ENCODE results near the gene PAEP. TPM values are rescaled to one million over a fixed set of nuclear protein-coding genes. Genes with fewer than 3 reads are reported as not detected.
A peak's percentile ranks its signal among the peaks of the same experiment; 100 is the strongest.
"Not testable (repeated sequence)": the region's sequence is repeated elsewhere in the genome, so short reads cannot be mapped to it uniquely, and the experiment has no call there.

PAEP gene
- total RNA-seq, 1 donor from 2014 or later: 0.39 TPM

DNA sequence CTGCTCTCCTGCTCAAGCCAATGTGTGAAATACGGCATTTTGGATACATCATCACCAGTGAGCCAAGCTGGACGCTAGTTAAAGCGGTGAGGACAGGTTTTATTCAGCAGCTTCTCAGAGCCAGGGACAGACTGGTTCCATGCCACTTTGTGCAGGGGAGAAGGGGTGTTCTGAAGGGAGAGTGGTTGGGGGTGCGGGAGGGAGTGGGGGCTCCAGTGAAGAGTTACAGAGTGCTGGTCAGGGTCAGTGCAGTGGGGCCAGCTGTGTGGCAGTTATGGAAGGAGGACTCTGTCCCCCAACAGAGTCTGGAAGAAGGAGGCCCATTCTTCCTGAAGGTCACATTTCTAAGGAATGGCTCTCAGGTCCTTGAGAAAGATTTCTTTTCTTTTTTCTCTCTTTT is 26.7 kb upstream of the PAEP start:
- not testable (repeated sequence) for H3K27ac Mint-ChIP-seq (ENCODE audit: unreplicated experiment); H3K79me2 ChIP-seq (ENCODE audit: insufficient read depth, low read length); H3K4me3 Mint-ChIP-seq (ENCODE audit: unreplicated experiment); H3K36me3 Mint-ChIP-seq (ENCODE audit: low read depth, unreplicated experiment); H3K27ac ChIP-seq (ENCODE audit: low read depth, low read length); H3K36me3 ChIP-seq (ENCODE audit: insufficient read depth, low read length); H3K4me1 ChIP-seq (ENCODE audit: insufficient read depth, low read length); H3K4me2 ChIP-seq (ENCODE audit: low read length); H3K9ac ChIP-seq (ENCODE audit: low read length); H3K27me3 ChIP-seq (ENCODE audit: insufficient read depth, low read length); H3K4me3 ChIP-seq (ENCODE audit: insufficient read depth, low read depth, low read length); FAIRE-seq; H3K9me3 Mint-ChIP-seq (ENCODE audit: unreplicated experiment); DNase-seq (ENCODE audit: low read depth); H3K9me3 ChIP-seq (ENCODE audit: insufficient read depth, low read depth, low read length); H2AFZ ChIP-seq (ENCODE audit: low read depth, low read length); H4K20me1 ChIP-seq (ENCODE audit: insufficient read depth, low read length)
- H3K27me3 Mint-ChIP-seq (ENCODE audit: low read depth, unreplicated experiment): peaks cover 14% of the 10 kb centered on the region
- H3K4me1 Mint-ChIP-seq (ENCODE audit: low read depth, unreplicated experiment): peaks cover 20% of the 10 kb centered on the region

- H3K27ac Mint-ChIP-seq (ENCODE audit: unreplicated experiment); FAIRE-seq; H3K27me3 ChIP-seq (ENCODE audit: insufficient read depth, low read length); H3K4me1 ChIP-seq (ENCODE audit: insufficient read depth, low read length); H3K4me2 ChIP-seq (ENCODE audit: low read length); H3K79me2 ChIP-seq (ENCODE audit: insufficient read depth, low read length); DNase-seq (ENCODE audit: low read depth); H3K9me3 ChIP-seq (ENCODE audit: insufficient read depth, low read depth, low read length); H3K4me3 Mint-ChIP-seq (ENCODE audit: unreplicated experiment); H3K9ac ChIP-seq (ENCODE audit: low read length); H3K36me3 Mint-ChIP-seq (ENCODE audit: low read depth, unreplicated experiment); H3K27ac ChIP-seq (ENCODE audit: low read depth, low read length); H3K9me3 Mint-ChIP-seq (ENCODE audit: unreplicated experiment); H2AFZ ChIP-seq (ENCODE audit: low read depth, low read length); H3K4me3 ChIP-seq (ENCODE audit: insufficient read depth, low read depth, low read length); H3K36me3 ChIP-seq (ENCODE audit: insufficient read depth, low read length); H4K20me1 ChIP-seq (ENCODE audit: insufficient read depth, low read length): not testable (repeated sequence)
- H3K4me1 Mint-ChIP-seq (ENCODE audit: low read depth, unreplicated experiment): peaks cover 20% of the 10 kb centered on the region
- H3K27me3 Mint-ChIP-seq (ENCODE audit: low read depth, unreplicated experiment): peaks cover 19% of the 10 kb centered on the region
These were observed 25.9 kb upstream of the PAEP start for GRCh38 chr9:135535631-135536030.

- Histone ChIP-seq H3K4me1 (ENCODE audit: insufficient read depth, low read length) (no peaks in the 10 kb centered on the region), H3K4me2 (ENCODE audit: low read length) (no peak overlapping the region), H3K9me3 (ENCODE audit: insufficient read depth, low read depth, low read length) (no peaks in the 10 kb centered on the region), H3K27me3 (ENCODE audit: insufficient read depth, low read length) (no peaks in the 10 kb centered on the region), H3K4me3 (ENCODE audit: insufficient read depth, low read depth, low read length) (no peak overlapping the region), H2AFZ (ENCODE audit: low read depth, low read length) (no peak overlapping the region), H4K20me1 (ENCODE audit: insufficient read depth, low read length) (no peaks in the 10 kb centered on the region), H3K9ac (ENCODE audit: low read length) (no peak overlapping the region), H3K27ac (ENCODE audit: low read depth, low read length) (no peak overlapping the region), H3K36me3 (ENCODE audit: insufficient read depth, low read length) (no peaks in the 10 kb centered on the region), H3K79me2 (ENCODE audit: insufficient read depth, low read length) (no peaks in the 10 kb centered on the region)
- no peak for TF ChIP-seq EZH2 (IDR thresholded peaks at IDR 0.05; ENCODE audit: insufficient read depth, low read length)
- TF ChIP-seq, protein P1, sequence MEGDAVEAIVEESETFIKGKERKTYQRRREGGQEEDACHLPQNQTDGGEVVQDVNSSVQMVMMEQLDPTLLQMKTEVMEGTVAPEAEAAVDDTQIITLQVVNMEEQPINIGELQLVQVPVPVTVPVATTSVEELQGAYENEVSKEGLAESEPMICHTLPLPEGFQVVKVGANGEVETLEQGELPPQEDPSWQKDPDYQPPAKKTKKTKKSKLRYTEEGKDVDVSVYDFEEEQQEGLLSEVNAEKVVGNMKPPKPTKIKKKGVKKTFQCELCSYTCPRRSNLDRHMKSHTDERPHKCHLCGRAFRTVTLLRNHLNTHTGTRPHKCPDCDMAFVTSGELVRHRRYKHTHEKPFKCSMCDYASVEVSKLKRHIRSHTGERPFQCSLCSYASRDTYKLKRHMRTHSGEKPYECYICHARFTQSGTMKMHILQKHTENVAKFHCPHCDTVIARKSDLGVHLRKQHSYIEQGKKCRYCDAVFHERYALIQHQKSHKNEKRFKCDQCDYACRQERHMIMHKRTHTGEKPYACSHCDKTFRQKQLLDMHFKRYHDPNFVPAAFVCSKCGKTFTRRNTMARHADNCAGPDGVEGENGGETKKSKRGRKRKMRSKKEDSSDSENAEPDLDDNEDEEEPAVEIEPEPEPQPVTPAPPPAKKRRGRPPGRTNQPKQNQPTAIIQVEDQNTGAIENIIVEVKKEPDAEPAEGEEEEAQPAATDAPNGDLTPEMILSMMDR (IDR thresholded peaks at IDR 0.05; ENCODE audit: insufficient read depth, low read depth, low read length): no peak
- Mint-ChIP-seq H3K27ac (ENCODE audit: unreplicated experiment) (peak overlapping the region; percentile 48), H3K9me3 (ENCODE audit: unreplicated experiment) (peaks cover 5% of the 10 kb centered on the region), H3K36me3 (ENCODE audit: low read depth, unreplicated experiment) (no peaks in the 10 kb centered on the region), H3K4me3 (ENCODE audit: unreplicated experiment) (no peak overlapping the region), H3K4me1 (ENCODE audit: low read depth, unreplicated experiment) (peaks cover 20% of the 10 kb centered on the region), H3K27me3 (ENCODE audit: low read depth, unreplicated experiment) (peaks cover 24% of the 10 kb centered on the region)
- FAIRE-seq: no peak
- peak; percentile 61 for DNase-seq (ENCODE audit: low read depth)
These were observed 25.3 kb upstream of the PAEP start for GRCh38 chr9:135536216-135536615.

DNA sequence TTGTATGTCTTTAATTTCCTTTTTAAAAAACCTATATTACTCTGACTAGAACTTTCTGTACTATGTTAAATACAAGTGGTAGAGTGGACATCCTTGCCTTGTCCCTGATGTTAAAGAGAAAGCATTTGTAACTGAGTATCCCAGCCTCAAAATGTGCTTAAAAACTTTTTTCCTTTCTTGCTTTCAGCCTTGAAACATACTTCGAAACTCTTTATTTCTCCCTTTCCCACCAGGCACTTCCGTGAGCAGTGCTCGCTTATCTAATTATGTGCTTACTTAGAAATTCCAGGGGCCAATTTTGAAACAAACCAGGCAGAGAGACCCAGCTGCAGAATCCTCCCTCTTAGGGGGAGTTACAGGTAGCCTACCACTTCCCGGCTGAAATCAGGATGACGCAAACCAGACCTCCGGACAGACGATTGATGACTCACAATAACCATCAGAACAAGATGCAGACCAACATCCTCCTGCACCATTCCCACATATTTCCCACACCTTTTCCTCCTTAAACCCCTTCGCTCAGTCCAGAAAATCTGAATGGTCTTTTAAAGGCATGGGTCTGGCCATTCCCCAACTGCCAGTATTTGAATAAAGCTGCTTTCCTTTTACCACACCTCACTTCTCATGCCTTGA is 18.2 kb upstream of the PAEP start:
- not testable (repeated sequence) for H3K27ac ChIP-seq (ENCODE audit: low read depth, low read length); H3K9me3 Mint-ChIP-seq (ENCODE audit: unreplicated experiment); H2AFZ ChIP-seq (ENCODE audit: low read depth, low read length); H3K4me1 ChIP-seq (ENCODE audit: insufficient read depth, low read length); H3K36me3 Mint-ChIP-seq (ENCODE audit: low read depth, unreplicated experiment); H3K36me3 ChIP-seq (ENCODE audit: insufficient read depth, low read length); H3K27me3 ChIP-seq (ENCODE audit: insufficient read depth, low read length); H3K79me2 ChIP-seq (ENCODE audit: insufficient read depth, low read length); H4K20me1 ChIP-seq (ENCODE audit: insufficient read depth, low read length); H3K4me3 ChIP-seq (ENCODE audit: insufficient read depth, low read depth, low read length); H3K4me3 Mint-ChIP-seq (ENCODE audit: unreplicated experiment); H3K9ac ChIP-seq (ENCODE audit: low read length); H3K9me3 ChIP-seq (ENCODE audit: insufficient read depth, low read depth, low read length); DNase-seq (ENCODE audit: low read depth); H3K4me2 ChIP-seq (ENCODE audit: low read length)
- H3K27ac Mint-ChIP-seq (ENCODE audit: unreplicated experiment): peak overlapping the region; percentile 60
- peaks cover 11% of the 10 kb centered on the region for H3K4me1 Mint-ChIP-seq (ENCODE audit: low read depth, unreplicated experiment)
- H3K27me3 Mint-ChIP-seq (ENCODE audit: low read depth, unreplicated experiment): peaks cover 28% of the 10 kb centered on the region
- peak; percentile 17 for FAIRE-seq

Data from astrocyte (in vitro differentiated cells and primary cell).